Urothelium cell line (cell line): Measurements from ENCODE around the gene PTK7.

ENCODE experiments used
- DNase-seq: peaks from one replicate; pipeline ENCODE4 v3.0.0; 2011; ENCODE audit warnings: low spot score, mixed read lengths
- FAIRE-seq: peaks from 2 replicates; lab custom pipeline; 2011; peaks lifted over from hg19 to GRCh38; lab: Jason Lieb, UNC

Gene PTK7

GRCh38 chr6:43082806-43083655 lies 6.9 kb downstream of the PTK7 start:
- FAIRE-seq (no peak), DNase-seq (no peak)

GRCh38 chr6:43086022-43086658 lies 10.0 kb downstream of the PTK7 start:
- DNase-seq: no peak
- FAIRE-seq: no peak

- FAIRE-seq (no peak), DNase-seq (no peak)
These were observed 12.5 kb downstream of the PTK7 start for GRCh38 chr6:43088654-43089056.

DNA sequence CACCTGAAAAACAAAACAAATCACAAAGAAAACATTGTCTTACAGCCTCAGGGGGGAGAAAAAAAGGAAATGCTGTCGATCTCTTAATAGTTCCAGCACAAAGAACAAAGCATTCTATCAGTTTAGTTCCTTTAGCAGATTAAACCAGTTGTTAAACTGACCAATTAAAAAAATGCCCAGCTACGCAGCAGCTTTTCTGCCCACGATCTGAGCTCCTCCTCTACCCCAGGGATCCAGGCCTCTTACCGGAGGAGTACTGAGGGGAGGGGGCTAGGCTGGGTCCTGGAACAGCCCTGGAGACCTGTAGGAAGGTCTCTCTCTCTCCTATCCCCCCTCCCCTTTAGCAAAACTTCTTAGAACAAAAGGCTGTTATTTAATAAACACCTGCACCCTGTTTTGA lies 13.4 kb downstream of the PTK7 start:
- DNase-seq: no peak
- FAIRE-seq: no peak

GRCh38 chr6:43089874-43090558 lies 13.9 kb downstream of the PTK7 start:
- FAIRE-seq: no peak
- DNase-seq: no peak

GRCh38 chr6:43090559-43090956 lies 14.4 kb downstream of the PTK7 start:
- DNase-seq (no peak), FAIRE-seq (no peak)

DNA sequence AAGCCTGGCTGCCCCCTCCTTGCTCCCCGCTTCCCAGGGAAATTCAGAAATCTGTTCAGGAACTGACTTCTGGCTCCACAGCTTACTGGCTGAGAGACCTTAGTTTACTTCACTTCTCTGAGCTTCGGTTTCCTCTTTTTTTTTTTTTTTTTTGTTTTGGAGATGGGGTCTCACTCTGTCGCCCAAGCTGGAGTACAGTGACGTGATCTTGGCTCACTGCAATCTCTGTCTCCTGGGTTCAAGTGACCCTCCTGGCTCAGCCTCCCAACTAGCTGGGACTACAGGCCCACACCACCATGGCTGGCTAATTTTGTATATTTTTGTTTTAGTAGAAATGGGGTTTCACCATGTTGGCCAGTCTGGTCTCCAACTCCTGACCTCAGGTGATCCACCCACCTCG lies 14.9 kb downstream of the PTK7 start:
- FAIRE-seq (no peak), DNase-seq (no peak)

- no peak for FAIRE-seq
These were observed 15.4 kb downstream of the PTK7 start for GRCh38 chr6:43091436-43091991.

GRCh38 chr6:43092635-43093034 lies 16.5 kb downstream of the PTK7 start:
- no peak for FAIRE-seq
- no peak for DNase-seq

More at GRCh38 chr6:43091436-43091991, 15.4 kb downstream of the PTK7 start:
- DNase-seq: no peak

- DNase-seq: no peak
- no peak for FAIRE-seq
These were observed 17.5 kb downstream of the PTK7 start for GRCh38 chr6:43093436-43094289.

DNA sequence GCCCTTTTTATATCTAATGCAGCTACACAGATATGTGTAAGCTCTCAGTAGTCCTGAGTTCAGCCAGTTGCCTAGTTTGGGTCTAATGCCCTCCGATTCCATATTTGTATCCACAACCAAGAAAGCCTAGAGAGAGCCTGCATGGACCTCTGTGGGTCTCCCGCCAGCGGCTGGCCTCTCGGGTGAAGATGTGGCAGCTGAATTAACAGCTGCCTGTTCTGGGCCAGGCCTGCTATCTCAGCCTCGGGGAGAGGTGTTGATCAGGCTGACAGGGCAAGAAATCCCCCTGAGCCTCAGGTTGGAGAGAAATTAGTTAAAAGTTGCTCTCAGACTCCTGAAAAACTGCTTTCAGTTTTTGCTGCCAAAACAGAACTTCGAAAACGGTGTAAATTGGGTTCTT lies 19.8 kb downstream of the PTK7 start:
- DNase-seq: no peak
- no peak for FAIRE-seq

DNA sequence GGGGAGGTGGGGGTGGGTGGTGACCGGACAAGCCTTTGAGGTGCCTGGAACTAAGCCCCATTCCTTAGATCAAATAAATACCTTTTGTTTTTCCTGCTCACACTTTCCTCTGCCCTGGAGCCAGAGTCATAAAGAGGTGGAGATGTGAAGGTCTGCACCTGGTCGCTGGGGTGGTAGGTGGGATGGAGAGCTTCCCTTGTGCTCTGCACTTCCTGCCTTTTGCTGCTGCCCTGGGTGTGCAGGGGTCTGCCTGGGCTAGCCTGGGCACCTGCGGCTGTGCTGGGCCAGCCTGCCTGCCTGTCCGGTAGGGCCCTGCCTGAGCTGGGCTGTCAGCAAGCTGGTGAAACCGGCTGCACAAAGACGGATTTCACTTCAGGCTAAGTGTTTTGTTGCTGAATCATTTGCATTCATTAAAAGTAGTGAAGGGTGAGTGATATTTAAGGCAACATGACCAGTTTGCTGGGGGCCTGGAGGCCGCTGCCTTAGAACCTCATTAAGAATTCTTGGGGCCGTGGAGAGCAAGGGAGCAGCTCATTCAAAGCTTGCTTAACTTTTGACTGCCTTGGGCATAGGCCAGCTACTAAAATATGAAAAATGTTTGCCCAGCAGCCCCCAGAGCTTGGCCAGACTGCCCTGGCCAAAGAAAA lies 20.5 kb downstream of the PTK7 start:
- FAIRE-seq: no peak
- no peak for DNase-seq

DNA sequence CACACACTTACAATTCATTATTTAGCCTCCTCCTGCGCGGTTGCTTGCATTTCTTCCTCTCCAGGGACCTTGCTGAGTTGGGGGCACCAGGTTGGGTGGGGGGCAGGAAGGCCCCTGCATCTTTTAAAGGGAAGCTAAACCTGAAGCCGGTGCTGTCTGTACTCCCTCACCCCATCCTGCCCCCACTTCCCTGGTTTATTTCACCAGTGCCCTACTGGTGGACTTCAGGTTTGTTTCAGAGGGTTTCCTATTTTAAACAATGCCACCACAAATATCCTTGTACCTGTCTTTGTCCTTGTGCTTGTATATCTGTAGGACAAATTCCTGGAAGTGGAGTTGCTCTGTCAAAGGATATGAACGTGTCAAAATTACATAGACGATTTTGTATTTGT lies 21.0 kb downstream of the PTK7 start:
- no peak for FAIRE-seq
- DNase-seq: no peak

- DNase-seq (no peak), FAIRE-seq (no peak)
These were observed 21.4 kb downstream of the PTK7 start for GRCh38 chr6:43097502-43097901.

- no peak for FAIRE-seq
- DNase-seq: no peak
These were observed 25.4 kb downstream of the PTK7 start for GRCh38 chr6:43101497-43101896.

DNA sequence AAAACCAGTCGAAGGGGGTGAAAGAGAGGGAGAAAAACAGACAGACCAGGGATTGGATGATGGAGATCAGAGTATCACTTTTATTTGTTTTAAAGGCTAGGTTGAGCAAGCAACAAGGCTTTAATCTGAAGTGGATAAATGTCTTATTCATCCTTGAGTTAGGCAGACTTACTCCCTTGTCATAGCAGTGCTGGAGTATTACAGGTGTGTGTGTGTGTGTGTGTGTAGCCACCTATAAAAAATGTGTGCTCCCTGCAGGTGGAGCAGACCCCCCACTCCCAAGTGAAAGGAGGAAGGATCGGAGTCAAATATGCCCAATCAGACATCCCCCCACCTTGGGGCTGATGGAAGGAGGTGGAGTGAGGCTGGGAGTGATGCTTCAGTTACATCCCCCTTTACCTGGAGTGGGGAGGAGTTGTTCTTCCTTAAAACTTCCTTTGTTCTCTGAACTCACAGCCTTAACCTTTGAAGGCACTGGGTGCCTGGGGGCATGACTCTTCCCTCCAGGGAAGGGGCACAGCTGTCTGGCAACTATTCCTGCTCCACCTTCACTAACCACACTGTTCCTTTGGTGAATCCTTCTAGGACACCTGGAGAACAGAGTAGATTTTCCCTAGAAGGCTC lies 27.3 kb downstream of the PTK7 start:
- DNase-seq (no peak), FAIRE-seq (no peak)

DNA sequence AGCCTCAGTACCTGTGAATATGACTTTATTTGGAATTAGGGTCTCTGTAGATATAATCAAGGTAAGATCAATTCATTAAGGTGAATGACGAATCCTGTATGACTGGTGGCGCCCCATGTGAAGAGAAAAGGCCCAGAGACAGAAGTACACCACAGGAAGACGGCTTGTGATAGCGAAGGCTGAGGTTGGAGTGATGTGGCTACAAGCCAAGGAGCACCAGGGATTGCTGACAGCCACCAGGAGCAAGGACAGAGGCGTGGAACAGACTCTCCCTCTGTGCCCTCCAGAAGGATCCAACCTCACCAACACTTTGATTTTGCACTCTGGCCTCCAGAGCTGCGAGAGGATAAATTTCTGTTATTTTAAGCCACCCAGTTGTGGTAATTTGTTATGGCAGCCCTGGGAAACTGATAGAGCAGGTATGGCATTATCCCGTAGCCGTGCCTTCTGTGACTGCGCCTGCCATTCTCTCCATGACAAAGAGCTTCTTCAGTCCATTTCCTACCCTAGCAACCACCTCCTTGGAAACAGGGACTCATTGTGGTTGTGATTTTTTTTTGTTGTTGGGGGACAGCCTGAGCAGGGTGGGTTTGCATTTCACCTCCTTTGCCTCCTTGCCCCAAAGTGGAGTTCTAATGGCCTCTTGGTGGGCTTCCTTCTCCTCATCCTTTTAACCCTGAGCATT lies 29.6 kb downstream of the PTK7 start:
- DNase-seq: no peak
- FAIRE-seq: no peak

GRCh38 chr6:43107344-43108062 lies 31.4 kb downstream of the PTK7 start:
- no peak for FAIRE-seq
- DNase-seq: no peak
